Natural killer cell treated with Interleukin-12 subunit alpha and Interleukin-12 subunit beta and Interleukin-15 and Interleukin-18, amount 100 ng/mL, for 72 hours (primary cell): Measurements from ENCODE around the gene TXNL4B. TPM values are rescaled to one million over a fixed set of nuclear protein-coding genes. Genes with fewer than 3 reads are reported as not detected.
A peak's percentile ranks its signal among the peaks of the same experiment; 100 is the strongest.
"Not testable (repeated sequence)": the region's sequence is repeated elsewhere in the genome, so short reads cannot be mapped to it uniquely, and the experiment has no call there.

Experiments
- ATAC-seq, 2 donors: fragments of 150-1000 bp; cut with Tn5 transposase in 1 of 2; sonication (Bioruptor Pico), chemical (Tn5 transposase) in 1 of 2; 2 replicates each; pipeline ENCODE4 v1.10.0; 2021
- DNase-seq: peaks from one replicate; pipeline ENCODE4 v3.0.0; 2022; ENCODE audit warnings: low spot score
- H3K27ac Mint-ChIP-seq, 2 donors: 1 replicate in 1 of 2; 2 replicates in 1 of 2; pipeline ENCODE4 v1.8.0; 2022; ENCODE audit warnings: mixed read lengths in 2 of 2, mild to moderate bottlenecking in 1 of 2, moderate library complexity in 1 of 2
- H3K27me3 Mint-ChIP-seq, 2 donors: 1 replicate in 1 of 2; 2 replicates in 1 of 2; pipeline ENCODE4 v1.8.0; 2022; ENCODE audit warnings: mixed read lengths in 2 of 2
- H3K36me3 Mint-ChIP-seq: one replicate; pipeline ENCODE4 v1.8.0; 2022; ENCODE audit warnings: mixed read lengths
- H3K4me1 Mint-ChIP-seq, 2 donors: 1 replicate in 1 of 2; 2 replicates in 1 of 2; pipeline ENCODE4 v1.8.0; 2022; ENCODE audit warnings: low read depth in 2 of 2, mixed read lengths in 2 of 2, mild to moderate bottlenecking in 1 of 2
- H3K4me3 Mint-ChIP-seq: one replicate; pipeline ENCODE4 v1.8.0; 2022; ENCODE audit warnings: mixed read lengths
- H3K9me3 Mint-ChIP-seq: 2 replicates; pipeline ENCODE4 v1.8.0; 2022; ENCODE audit warnings: mixed read lengths
- total RNA-seq, 2 donors: library from RNA; stranded (reverse); gene quantifications; one replicate each; pipeline ENCODE4 v1.2.3, GENCODE V29; 2022

Gene TXNL4B
- total RNA-seq, 2 donors from 2014 or later = 24.2 to 28.8 TPM

DNA sequence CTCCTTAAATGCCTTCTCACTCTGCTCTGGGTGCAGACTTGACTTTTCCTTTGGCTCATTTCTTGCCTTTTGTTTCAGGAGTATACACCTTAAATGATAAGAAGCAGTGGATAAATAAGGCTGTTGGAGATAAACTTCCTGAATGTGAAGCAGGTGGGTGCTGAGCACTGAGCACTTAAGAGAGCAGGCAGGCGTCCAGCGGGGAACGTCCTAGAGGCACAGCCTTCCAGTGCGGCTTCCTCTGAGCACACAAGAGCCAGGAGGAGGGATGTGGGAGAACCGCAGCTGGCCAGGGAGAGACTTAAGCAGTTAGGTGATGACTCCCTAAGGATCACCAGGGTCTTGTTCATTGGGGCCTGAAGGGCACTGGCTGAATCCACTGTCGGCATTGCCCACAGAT lies 18.4 kb downstream of the TXNL4B start:
- not testable (repeated sequence) for ATAC-seq, H3K36me3 Mint-ChIP-seq, H3K4me1 Mint-ChIP-seq, H3K9me3 Mint-ChIP-seq, DNase-seq, H3K27ac Mint-ChIP-seq, H3K27me3 Mint-ChIP-seq, H3K4me3 Mint-ChIP-seq

DNA sequence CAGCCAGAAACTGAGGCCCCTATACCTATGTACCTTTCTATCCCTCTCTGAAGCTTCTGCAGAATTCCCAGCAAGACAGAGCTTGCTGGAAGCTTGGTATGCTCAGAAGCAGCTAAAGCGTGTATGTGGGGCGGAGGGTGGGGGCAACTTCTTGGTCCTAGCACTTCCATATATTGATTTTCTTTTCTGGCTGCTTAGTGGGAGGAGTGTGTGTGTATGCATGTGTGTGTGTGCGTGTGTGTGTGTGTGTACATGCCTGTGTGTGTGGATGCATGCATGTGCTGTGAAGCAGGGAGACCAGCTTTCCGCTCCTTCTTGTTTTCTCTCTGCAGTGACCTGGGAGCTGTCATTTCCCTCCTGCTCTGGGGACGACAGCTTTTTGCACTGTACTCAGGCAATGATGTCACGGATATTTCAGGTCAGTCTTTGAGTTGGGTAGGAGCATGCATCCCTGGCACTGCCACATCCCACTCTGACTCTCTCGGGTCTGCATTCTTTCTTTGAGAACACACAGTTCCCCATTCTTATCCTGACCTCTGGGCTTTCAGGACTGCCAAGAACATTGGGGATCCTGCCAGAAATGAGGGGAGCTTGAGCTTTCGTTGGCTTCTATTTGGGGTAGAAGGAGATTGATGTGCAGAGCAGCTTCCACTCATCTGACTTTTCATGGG lies 19.7 kb downstream of the TXNL4B start:
- Mint-ChIP-seq H3K36me3 (no peaks in the 10 kb centered on the region), H3K27ac (no peak overlapping the region), H3K9me3 (no peaks in the 10 kb centered on the region), H3K27me3 (no peaks in the 10 kb centered on the region), H3K4me3 (no peak overlapping the region), H3K4me1 (no peaks in the 10 kb centered on the region)
- ATAC-seq = no peak
- no peak for DNase-seq

DNA sequence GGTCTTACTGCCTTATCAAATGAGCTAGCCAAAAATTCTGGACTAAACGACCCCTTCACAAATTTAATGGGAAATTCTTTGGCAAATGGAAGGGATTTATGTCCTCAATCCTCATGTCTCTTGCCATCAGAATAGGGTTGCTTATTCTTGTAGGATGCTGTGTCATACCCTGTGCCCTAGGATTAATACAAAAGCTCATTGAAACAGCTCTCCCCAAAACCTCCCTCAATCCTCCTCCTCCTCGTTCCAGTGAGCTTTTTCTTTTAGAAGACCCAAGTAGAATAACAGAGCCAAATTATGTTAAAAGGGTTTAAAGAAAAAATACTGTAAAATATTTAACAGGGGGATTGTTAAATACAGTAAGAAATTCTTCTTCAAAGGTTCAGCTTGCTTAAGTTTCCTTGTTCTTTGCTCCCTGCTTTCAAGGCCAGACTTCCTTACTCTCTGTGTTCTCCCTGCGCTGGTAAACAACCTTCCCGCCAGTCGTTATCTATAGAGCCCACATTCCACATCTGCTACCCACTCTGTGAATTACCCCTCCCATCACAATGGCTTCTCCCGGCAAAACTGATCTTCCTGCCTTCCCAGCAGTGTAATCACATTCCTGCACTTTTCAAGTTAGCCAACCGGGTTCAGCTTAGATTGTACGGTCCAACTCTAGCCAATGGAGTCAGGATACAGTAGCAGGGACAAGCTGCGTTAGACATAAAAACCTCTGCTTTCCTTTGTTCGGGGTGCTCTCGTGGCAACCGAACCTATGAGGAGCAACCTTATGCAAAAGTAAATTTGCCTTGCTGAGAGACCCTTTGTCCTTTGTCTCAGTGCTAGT lies 20.7 kb downstream of the TXNL4B start:
- H3K4me1 Mint-ChIP-seq = no peaks in the 10 kb centered on the region
- ATAC-seq (no peak), DNase-seq (no peak)
- H3K4me3 Mint-ChIP-seq = no peak overlapping the region
- no peak overlapping the region for H3K27ac Mint-ChIP-seq
- H3K36me3 Mint-ChIP-seq = no peaks in the 10 kb centered on the region
- H3K9me3 Mint-ChIP-seq = no peaks in the 10 kb centered on the region
- H3K27me3 Mint-ChIP-seq = no peaks in the 10 kb centered on the region

DNA sequence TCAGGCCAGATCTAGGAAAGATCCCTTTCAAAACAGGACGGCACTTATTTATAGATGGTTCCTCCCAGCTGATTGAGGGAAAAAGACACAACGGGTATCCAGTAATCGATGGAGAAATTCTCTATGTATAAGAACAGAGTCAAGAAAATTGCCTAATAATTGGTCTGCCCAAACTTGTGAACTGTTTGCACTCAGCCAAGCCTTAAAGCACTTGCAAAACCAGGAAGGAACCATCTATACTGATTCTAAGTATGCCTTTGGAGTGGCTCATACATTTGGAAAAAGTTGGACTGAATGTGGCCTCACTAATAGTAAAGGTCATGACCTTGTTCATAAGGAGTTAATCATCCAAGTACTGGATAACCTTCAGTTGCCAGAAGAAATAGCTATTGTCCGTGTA lies 24.5 kb downstream of the TXNL4B start:
- no peaks in the 10 kb centered on the region for H3K36me3 Mint-ChIP-seq
- no peak overlapping the region for H3K4me3 Mint-ChIP-seq
- H3K27ac Mint-ChIP-seq = no peak overlapping the region
- DNase-seq = no peak
- H3K27me3 Mint-ChIP-seq = no peaks in the 10 kb centered on the region
- H3K9me3 Mint-ChIP-seq = no peaks in the 10 kb centered on the region
- ATAC-seq = no peak
- no peaks in the 10 kb centered on the region for H3K4me1 Mint-ChIP-seq

DNA sequence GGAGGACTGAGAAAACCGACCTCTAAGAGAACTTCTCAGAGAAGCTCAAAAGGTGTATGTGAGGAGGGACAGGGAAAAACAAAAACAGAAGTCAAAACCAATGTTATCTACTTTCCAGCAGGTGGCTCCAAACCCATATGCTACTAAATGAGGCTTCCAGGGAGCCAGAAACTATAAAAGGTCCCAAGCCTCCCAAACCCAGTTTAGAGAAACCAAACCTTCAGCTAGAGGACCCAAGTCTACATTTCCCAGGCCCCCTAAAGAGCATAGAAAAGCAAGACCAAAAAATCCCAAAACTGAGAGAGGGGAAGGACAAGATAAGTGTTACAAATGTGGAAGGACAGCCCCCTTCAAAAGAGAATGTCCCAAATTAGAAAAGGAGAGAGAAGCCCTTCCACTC lies 26.7 kb downstream of the TXNL4B start:
- no peak for ATAC-seq
- DNase-seq = no peak
- no peaks in the 10 kb centered on the region for H3K9me3 Mint-ChIP-seq
- H3K27me3 Mint-ChIP-seq = no peaks in the 10 kb centered on the region
- H3K4me3 Mint-ChIP-seq = no peak overlapping the region
- no peaks in the 10 kb centered on the region for H3K4me1 Mint-ChIP-seq
- H3K27ac Mint-ChIP-seq = no peak overlapping the region
- no peaks in the 10 kb centered on the region for H3K36me3 Mint-ChIP-seq

DNA sequence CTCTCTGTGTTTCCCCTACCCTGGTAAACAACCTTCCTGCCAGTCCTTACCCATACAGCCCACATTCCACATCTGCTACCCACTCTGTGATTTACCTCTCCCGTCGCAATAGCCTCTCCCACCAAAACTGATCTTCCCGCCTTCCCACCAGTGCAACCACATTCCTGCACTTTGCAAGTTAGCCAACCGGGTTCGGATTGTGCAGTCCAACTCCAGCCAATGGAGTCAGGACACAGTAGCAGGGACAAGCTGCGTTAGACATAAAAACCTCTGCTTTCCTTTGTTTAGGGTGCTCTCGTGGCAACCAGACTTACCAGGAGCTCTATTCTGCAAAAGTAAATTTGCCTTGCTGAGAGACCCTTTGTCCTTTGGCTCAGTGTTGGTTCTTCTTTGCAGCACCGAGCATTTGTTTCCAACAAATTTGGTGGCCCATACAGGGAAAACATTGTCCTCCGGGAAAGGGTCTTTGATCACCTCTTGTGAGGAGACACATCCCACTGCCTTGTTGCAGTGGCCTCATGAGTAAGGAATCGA lies 29.0 kb downstream of the TXNL4B start:
- no peaks in the 10 kb centered on the region for H3K9me3 Mint-ChIP-seq
- H3K4me1 Mint-ChIP-seq = no peaks in the 10 kb centered on the region
- DNase-seq = no peak
- no peak overlapping the region for H3K27ac Mint-ChIP-seq
- no peaks in the 10 kb centered on the region for H3K27me3 Mint-ChIP-seq
- no peak overlapping the region for H3K4me3 Mint-ChIP-seq
- H3K36me3 Mint-ChIP-seq = no peaks in the 10 kb centered on the region
- ATAC-seq = no peak

DNA sequence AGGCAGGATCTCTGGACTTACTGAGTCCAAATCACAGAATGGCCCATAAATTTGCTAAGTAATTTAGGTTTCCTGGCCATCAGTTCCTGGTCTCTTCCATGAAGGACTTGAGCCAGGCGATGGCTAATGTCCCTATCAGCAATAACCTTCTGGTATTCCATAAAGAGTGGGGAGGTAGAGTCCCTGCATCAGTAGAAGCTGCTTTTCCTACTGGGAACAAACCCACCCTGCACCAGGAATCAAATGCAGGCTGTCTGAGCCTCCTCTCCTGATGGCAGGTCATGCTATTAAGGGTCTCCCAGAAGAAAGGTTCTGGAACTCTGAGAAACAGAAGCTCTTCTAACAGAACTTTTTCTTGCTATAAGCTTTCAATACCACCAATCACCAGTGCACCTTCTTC lies 31.9 kb downstream of the TXNL4B start:
- no peak overlapping the region for H3K27ac Mint-ChIP-seq
- no peak for DNase-seq
- ATAC-seq = no peak

DNA sequence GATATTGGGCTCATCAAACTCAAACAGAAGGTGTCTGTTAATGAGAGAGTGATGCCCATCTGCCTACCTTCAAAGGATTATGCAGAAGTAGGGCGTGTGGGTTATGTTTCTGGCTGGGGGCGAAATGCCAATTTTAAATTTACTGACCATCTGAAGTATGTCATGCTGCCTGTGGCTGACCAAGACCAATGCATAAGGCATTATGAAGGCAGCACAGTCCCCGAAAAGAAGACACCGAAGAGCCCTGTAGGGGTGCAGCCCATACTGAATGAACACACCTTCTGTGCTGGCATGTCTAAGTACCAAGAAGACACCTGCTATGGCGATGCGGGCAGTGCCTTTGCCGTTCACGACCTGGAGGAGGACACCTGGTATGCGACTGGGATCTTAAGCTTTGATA lies 33.0 kb downstream of the TXNL4B start:
- no peak overlapping the region for H3K4me3 Mint-ChIP-seq
- ATAC-seq (no peak), DNase-seq (no peak)
- H3K27me3 Mint-ChIP-seq = no peaks in the 10 kb centered on the region
- H3K36me3 Mint-ChIP-seq = no peaks in the 10 kb centered on the region
- H3K27ac Mint-ChIP-seq = no peak overlapping the region
- no peaks in the 10 kb centered on the region for H3K4me1 Mint-ChIP-seq
- H3K9me3 Mint-ChIP-seq = no peaks in the 10 kb centered on the region

More for the DNA sequence above, 31.9 kb downstream of the TXNL4B start:
- no peaks in the 10 kb centered on the region for H3K4me1 Mint-ChIP-seq
- no peaks in the 10 kb centered on the region for H3K36me3 Mint-ChIP-seq
- H3K4me3 Mint-ChIP-seq = no peak overlapping the region
- H3K27me3 Mint-ChIP-seq = no peaks in the 10 kb centered on the region
- H3K9me3 Mint-ChIP-seq = no peaks in the 10 kb centered on the region

DNA sequence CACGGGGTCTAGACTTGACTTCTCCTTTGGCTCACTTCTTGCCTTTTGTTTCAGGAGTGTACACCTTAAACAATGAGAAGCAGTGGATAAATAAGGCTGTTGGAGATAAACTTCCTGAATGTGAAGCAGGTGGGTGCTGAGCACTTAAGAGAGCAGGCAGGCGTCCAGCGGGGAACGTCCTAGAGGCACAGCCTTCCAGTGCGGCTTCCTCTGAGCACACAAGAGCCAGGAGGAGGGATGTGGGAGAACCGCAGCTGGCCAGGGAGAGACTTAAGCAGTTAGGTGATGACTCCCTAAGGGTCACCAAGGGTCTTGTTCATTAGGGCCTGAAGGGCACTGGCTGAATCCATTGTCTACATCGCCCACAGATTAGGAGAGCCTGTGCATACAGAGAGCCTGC lies 34.4 kb downstream of the TXNL4B start:
- not testable (repeated sequence) for H3K36me3 Mint-ChIP-seq, DNase-seq, H3K27me3 Mint-ChIP-seq, H3K4me1 Mint-ChIP-seq, H3K27ac Mint-ChIP-seq, ATAC-seq, H3K9me3 Mint-ChIP-seq, H3K4me3 Mint-ChIP-seq

DNA sequence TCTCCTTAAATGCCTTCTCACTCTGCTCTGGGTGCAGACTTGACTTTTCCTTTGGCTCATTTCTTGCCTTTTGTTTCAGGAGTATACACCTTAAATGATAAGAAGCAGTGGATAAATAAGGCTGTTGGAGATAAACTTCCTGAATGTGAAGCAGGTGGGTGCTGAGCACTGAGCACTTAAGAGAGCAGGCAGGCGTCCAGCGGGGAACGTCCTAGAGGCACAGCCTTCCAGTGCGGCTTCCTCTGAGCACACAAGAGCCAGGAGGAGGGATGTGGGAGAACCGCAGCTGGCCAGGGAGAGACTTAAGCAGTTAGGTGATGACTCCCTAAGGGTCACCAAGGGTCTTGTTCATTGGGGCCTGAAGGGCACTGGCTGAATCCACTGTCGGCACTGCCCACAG lies 36.1 kb downstream of the TXNL4B start:
- DNase-seq, H3K4me3 Mint-ChIP-seq, H3K27me3 Mint-ChIP-seq, H3K4me1 Mint-ChIP-seq, H3K9me3 Mint-ChIP-seq, H3K36me3 Mint-ChIP-seq, H3K27ac Mint-ChIP-seq, ATAC-seq: not testable (repeated sequence)

DNA sequence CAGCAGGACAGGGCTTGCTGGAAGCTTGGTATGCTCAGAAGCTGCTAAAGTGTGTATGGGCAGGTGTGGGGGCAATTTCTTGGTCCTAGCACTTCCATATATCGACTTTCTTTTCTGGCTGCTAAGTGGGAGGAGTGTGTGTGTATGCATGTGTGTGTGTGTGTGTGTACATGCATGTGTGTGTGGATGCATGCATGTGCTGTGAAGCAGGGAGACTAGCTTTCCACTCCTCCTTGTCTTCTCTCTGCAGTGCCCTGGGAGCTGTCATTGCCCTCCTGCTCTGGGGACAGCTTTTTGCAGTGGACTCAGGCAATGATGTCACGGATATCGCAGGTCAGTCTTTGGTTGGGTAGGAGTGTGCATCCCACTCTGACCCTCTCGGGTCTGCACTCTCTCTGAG lies 37.5 kb downstream of the TXNL4B start:
- no peak for DNase-seq
- H3K4me3 Mint-ChIP-seq = no peak overlapping the region
- H3K4me1 Mint-ChIP-seq = peaks cover 0 to 6% of the 10 kb centered on the region in 2 donors
- H3K27me3 Mint-ChIP-seq = peaks cover 8 to 9% of the 10 kb centered on the region in 2 donors
- H3K9me3 Mint-ChIP-seq = no peaks in the 10 kb centered on the region
- ATAC-seq = no peak
- no peaks in the 10 kb centered on the region for H3K36me3 Mint-ChIP-seq
- H3K27ac Mint-ChIP-seq = no peak overlapping the region

DNA sequence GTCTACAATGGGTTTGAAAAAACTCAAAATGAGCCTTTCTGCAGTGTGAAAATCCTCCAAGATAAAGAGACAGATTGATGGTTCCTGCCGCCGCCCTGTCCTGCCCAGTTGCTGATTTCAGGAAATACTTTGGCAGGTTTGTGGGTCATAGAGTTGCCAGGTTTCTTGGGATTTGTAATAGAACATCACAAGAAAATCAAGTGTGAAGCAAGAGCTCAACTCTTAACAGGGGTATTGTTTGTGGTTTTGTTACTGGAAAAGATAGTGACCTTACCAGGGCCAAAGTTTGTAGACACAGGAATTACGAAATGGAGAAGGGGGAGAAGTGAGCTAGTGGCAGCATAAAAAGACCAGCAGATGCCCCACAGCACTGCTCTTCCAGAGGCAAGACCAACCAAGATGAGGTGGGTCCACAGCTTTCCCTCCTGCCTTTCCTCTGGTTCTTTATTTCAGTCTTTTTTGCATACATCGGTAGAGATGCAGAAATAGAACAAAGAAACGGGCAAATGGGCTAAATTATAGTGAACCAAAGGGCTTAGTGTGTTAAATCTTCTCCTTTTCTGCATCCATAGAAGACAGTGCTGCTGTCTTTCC lies 39.1 kb downstream of the TXNL4B start, which contains the start of gene HP:
HP (plus strand) TSS at position 252 of the 594 bp plus-strand sequence; CDS start at position 400, 148 bp downstream.
- Mint-ChIP-seq H3K27me3 (peaks cover 8 to 11% of the 10 kb centered on the region in 2 donors), H3K27ac (peak within 1 kb of the TSS in 1 of 2 donors; percentile 12)
- H3K36me3 Mint-ChIP-seq, ATAC-seq, H3K9me3 Mint-ChIP-seq, DNase-seq, H3K4me1 Mint-ChIP-seq, H3K4me3 Mint-ChIP-seq: not testable (repeated sequence)

DNA sequence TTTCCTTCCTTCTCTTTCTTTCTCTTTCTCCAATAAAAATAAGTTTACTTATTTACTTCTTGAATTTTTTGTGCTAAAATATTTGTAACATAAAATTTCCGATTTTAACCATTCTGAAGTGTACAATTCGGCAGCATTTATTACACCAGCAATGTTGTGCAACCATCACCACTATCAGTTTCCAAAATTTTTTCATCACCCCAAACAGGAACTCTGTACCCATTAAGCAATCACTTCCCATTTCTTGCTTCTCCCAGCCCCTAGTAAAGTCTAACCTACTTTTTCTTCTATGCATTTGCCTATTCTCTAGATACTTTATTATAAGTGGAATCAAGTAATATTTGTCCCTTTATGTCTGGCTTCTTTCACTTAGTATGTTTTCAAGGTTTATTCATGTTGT lies 41.6 kb downstream of the TXNL4B start:
- ATAC-seq (no peak), DNase-seq (no peak)
- Mint-ChIP-seq H3K36me3 (peaks cover 11% of the 10 kb centered on the region), H3K4me3 (no peak overlapping the region), H3K9me3 (peaks cover 6% of the 10 kb centered on the region), H3K27ac (no peak overlapping the region), H3K27me3 (peaks cover 8 to 11% of the 10 kb centered on the region in 2 donors), H3K4me1 (peaks cover 0 to 6% of the 10 kb centered on the region in 2 donors)
